ENCODE measurements around the gene ZBTB20.

GRCh38 chr3:114464548-114464947 lies 682.5 kb downstream of the ZBTB20 start:
- TF ChIP-seq CTCF (IDR thresholded peaks at IDR 0.05; ENCODE audit: low read depth, low read length, missing input control) (no peak), YY1 (IDR thresholded peaks at IDR 0.05) (no peak), JUND (IDR thresholded peaks at IDR 0.05) (no peak), MAX (IDR thresholded peaks at IDR 0.05) (no peak), REST (IDR thresholded peaks at IDR 0.05) (no peak), GABPA (IDR thresholded peaks at IDR 0.05 in 1 of 2, conservative IDR thresholded peaks at IDR 0.05 in 1 of 2) (no peak), SP1 (IDR thresholded peaks at IDR 0.05) (no peak), TAF1 (conservative IDR thresholded peaks at IDR 0.05) (no peak)

All from liver (tissue), 3 donors.